Stimulated activated CD8-positive, alpha-beta memory T cell treated with anti-CD3 and anti-CD28 coated beads, Interleukin-7, amount 100 ng/mL, for 4 hours (primary cell): Measurements from ENCODE around the gene C10orf71.

Experiments used
- DNase-seq, 2 donors: peaks; one replicate each; pipeline ENCODE4 v3.0.0-alpha.2; 2020; ENCODE audit warnings: low read depth in 2 of 2

C10orf71 gene

GRCh38 chr10:49332333-49332732 lies 33.4 kb downstream of the C10orf71 start:
- DNase-seq: no peak

GRCh38 chr10:49332768-49333167 lies 33.8 kb downstream of the C10orf71 start:
- DNase-seq: no peak

- no peak for DNase-seq
Measured at GRCh38 chr10:49333192-49333591, 34.2 kb downstream of the C10orf71 start.

GRCh38 chr10:49334964-49335363 lies 36.0 kb downstream of the C10orf71 start:
- no peak for DNase-seq

GRCh38 chr10:49335364-49335972 lies 36.5 kb downstream of the C10orf71 start:
- no peak for DNase-seq

GRCh38 chr10:49338604-49339003 lies 39.6 kb downstream of the C10orf71 start:
- no peak for DNase-seq

GRCh38 chr10:49344840-49345239 lies 45.9 kb downstream of the C10orf71 start:
- no peak for DNase-seq

GRCh38 chr10:49347342-49347741 lies 48.4 kb downstream of the C10orf71 start:
- DNase-seq: no peak

GRCh38 chr10:49347827-49348226 lies 48.9 kb downstream of the C10orf71 start:
- no peak for DNase-seq

- DNase-seq: no peak
Measured at GRCh38 chr10:49348593-49348992, 49.6 kb downstream of the C10orf71 start.

- DNase-seq: no peak
Measured at GRCh38 chr10:49349390-49349789, 50.4 kb downstream of the C10orf71 start.

- no peak for DNase-seq
Measured at GRCh38 chr10:49350138-49350537, 51.2 kb downstream of the C10orf71 start.

- no peak for DNase-seq
Measured at GRCh38 chr10:49350846-49351532, 52.0 kb downstream of the C10orf71 start.

- no peak for DNase-seq
Measured at GRCh38 chr10:49351669-49352068, 52.7 kb downstream of the C10orf71 start.

GRCh38 chr10:49352323-49352722 lies 53.4 kb downstream of the C10orf71 start:
- DNase-seq: no peak

- DNase-seq: no peak
Measured at GRCh38 chr10:49353026-49353894, 54.3 kb downstream of the C10orf71 start.

GRCh38 chr10:49353895-49354566 lies 55.1 kb downstream of the C10orf71 start:
- no peak for DNase-seq

GRCh38 chr10:49354593-49354992 lies 55.6 kb downstream of the C10orf71 start:
- DNase-seq: no peak

- DNase-seq: no peak
Measured at GRCh38 chr10:49355221-49355620, 56.3 kb downstream of the C10orf71 start.

- no peak for DNase-seq
Measured at GRCh38 chr10:49356181-49356580, 57.2 kb downstream of the C10orf71 start.

- no peak for DNase-seq
Measured at GRCh38 chr10:49356944-49357343, 58.0 kb downstream of the C10orf71 start.

- no peak for DNase-seq
Measured at GRCh38 chr10:49357910-49358309, 58.9 kb downstream of the C10orf71 start.
